Fibroblast of the aortic adventitia (primary cell): ENCODE data around the gene ST6GALNAC3. TPM values are rescaled to one million over a fixed set of nuclear protein-coding genes. Genes with fewer than 3 reads are reported as not detected.
A peak's percentile ranks its signal among the peaks of the same experiment; 100 is the strongest.

ENCODE experiments used
- DNase-seq: peaks from one replicate; pipeline ENCODE4 v3.0.0-alpha.2; 2010; ENCODE audit warnings: low read depth
- H3K4me3 ChIP-seq: 2 replicates; pipeline ENCODE4 v1.5.1; 2011; ENCODE audit warnings: low read depth, mild to moderate bottlenecking, control low read depth, low read length, moderate library complexity
- total RNA-seq: library from RNA; depleted of rRNA; stranded (reverse); fragments of >200 nt; gene quantifications from 2 replicates; pipeline ENCODE4 v1.2.3, GENCODE V29; 2012; ENCODE audit warnings: low replicate concordance
- TF ChIP-seq, protein P1 (sequence below): IDR thresholded peaks from 2 replicates; pipeline ENCODE4 v1.5.1; 2011; ENCODE audit warnings: mild to moderate bottlenecking, low read length, control low read depth, inconsistent platforms; ENCODE audit not compliant: insufficient read depth

ST6GALNAC3 gene
- total RNA-seq, 1 donor = 3.1 TPM

DNA sequence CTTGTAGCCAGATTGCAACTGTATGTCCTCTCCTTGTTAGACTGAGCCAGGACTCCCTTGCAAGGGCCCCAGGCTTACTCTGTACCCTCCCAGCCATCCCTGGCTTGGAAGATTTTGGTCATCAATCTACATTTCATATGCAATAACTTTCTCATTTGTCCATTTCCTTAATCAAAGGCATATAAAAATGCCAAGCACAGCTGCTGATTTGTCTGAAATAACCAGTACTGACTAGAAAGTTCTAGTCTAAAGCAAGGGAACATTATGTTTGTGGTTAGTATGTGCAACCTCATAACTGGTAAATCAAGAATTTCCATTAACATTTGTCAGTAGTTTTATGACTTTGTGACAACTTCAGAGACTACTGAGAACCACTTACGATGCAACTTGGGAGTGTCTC lies 370.2 kb downstream of the ST6GALNAC3 start:
- TF ChIP-seq, protein P1, sequence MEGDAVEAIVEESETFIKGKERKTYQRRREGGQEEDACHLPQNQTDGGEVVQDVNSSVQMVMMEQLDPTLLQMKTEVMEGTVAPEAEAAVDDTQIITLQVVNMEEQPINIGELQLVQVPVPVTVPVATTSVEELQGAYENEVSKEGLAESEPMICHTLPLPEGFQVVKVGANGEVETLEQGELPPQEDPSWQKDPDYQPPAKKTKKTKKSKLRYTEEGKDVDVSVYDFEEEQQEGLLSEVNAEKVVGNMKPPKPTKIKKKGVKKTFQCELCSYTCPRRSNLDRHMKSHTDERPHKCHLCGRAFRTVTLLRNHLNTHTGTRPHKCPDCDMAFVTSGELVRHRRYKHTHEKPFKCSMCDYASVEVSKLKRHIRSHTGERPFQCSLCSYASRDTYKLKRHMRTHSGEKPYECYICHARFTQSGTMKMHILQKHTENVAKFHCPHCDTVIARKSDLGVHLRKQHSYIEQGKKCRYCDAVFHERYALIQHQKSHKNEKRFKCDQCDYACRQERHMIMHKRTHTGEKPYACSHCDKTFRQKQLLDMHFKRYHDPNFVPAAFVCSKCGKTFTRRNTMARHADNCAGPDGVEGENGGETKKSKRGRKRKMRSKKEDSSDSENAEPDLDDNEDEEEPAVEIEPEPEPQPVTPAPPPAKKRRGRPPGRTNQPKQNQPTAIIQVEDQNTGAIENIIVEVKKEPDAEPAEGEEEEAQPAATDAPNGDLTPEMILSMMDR = no peak
- H3K4me3 ChIP-seq = no peak overlapping the region
- no peak for DNase-seq

DNA sequence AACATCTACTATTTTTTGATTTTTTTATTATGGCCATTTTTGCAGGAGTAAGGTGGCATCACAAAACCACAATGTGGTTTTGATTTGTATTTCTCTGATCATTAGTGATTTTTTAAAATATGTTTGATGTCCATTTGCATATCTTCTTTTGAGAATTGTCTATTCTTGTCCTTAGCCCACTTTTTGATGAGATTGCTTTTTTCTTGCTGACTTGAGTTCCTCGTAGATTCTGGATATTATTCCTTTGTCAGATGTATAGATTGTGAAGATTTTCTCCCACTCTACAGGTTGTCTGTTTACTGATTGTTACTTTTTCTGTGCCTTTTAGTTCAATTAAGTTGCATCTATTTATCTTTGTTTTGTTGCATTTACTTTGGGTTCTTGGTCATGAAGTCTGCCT lies 375.7 kb downstream of the ST6GALNAC3 start:
- DNase-seq = no peak
- TF ChIP-seq, protein P1 = no peak
- H3K4me3 ChIP-seq = no peak overlapping the region

DNA sequence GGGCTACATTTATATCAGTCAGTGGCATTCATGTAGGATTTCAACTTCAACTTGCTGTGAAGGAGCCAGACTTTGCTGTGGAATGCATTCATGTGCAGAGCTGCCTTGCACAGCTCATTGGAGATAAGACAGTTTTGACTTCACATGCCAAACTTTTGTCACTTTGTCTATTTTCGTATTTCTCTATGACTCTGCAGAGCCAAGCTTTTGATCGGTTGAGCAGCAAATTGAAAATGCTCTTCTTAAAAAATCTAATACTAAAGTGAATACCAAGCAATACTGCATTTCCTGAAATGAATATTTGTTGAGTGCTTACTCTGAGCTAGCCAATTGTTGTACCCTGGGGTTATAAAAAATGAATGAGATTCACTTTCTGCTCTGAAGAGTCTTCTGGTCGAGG lies 388.7 kb downstream of the ST6GALNAC3 start:
- H3K4me3 ChIP-seq = no peak overlapping the region
- DNase-seq = no peak
- TF ChIP-seq, protein P1 = no peak

DNA sequence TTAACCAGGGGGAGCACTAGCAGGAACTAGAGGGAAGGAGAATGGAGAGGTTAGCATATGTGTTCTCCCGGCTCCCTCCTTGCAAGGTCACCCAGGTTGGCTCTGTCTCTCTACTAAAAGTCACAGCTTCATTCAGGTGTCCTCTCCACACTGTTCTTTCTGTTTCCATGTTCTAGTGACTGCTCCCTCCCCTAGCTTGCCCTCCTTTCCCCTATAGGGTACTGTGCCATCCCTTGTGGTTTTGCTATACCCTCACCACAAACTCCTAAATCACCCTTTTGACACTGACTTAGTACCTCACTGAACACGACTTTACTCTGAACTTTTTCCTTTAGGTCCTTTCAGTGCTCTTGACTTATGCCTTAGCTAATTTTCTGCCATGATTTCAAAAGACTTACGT lies 389.3 kb downstream of the ST6GALNAC3 start:
- no peak for DNase-seq
- no peak overlapping the region for H3K4me3 ChIP-seq
- TF ChIP-seq, protein P1 = no peak

DNA sequence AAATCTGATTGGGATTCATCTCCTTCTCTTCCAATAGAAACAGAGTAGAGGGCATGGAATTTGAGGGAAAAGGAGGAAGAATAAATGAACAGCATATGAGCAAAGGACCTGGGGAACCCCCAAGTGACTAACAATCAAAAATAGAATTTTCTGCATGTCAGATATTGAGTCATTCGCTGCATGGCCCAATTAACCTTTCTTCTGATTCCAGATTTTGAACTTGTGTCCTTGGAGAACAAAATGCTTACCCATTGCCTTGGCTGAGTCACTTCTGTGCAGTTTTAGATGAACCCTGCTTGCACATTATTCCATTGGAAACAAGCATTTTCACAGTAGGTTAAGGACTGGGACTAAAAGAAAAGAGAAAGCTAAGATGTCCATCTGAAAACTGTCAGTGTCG lies 390.5 kb downstream of the ST6GALNAC3 start:
- no peak overlapping the region for H3K4me3 ChIP-seq
- peak; percentile 2 for DNase-seq
- TF ChIP-seq, protein P1 = no peak

GRCh38 chr1:76470166-76470565 lies 395.6 kb downstream of the ST6GALNAC3 start:
- TF ChIP-seq, protein P1 = no peak
- no peak for DNase-seq
- H3K4me3 ChIP-seq = no peak overlapping the region

- TF ChIP-seq, protein P1 = no peak
- no peak for DNase-seq
- H3K4me3 ChIP-seq = no peak overlapping the region
Measured at GRCh38 chr1:76471536-76471935, 397.0 kb downstream of the ST6GALNAC3 start.
